CD4-positive, alpha-beta T cell treated with Interleukin-6 at 100 ng/mL for 8 hours (primary cell): Measurements from ENCODE around the gene METRNL.
"Not testable (repeated sequence)": the region's sequence is repeated elsewhere in the genome, so short reads cannot be mapped to it uniquely, and the experiment has no call there.

Experiments
- DNase-seq: peaks from one replicate; pipeline ENCODE4 v3.0.0-alpha.2; 2020; ENCODE audit warnings: mixed read lengths, low spot score

Gene METRNL

DNA sequence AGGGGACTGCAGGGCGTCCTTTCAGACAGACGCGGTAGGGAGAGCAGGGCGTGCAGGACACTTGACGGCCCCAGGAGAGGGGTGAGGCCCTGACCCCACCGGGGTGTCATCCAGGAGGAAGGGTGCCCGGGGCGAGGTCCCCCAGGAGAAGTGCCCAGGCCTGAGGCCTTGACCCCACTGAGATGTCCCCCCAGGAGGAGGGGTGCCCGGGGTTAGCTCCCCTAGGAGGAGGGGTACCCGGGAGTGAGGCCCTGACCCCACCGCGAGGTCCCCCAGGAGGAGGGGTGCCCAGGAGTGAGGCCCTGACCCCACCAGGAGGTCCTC is 27.2 kb upstream of the METRNL start:
- DNase-seq = no peak

DNA sequence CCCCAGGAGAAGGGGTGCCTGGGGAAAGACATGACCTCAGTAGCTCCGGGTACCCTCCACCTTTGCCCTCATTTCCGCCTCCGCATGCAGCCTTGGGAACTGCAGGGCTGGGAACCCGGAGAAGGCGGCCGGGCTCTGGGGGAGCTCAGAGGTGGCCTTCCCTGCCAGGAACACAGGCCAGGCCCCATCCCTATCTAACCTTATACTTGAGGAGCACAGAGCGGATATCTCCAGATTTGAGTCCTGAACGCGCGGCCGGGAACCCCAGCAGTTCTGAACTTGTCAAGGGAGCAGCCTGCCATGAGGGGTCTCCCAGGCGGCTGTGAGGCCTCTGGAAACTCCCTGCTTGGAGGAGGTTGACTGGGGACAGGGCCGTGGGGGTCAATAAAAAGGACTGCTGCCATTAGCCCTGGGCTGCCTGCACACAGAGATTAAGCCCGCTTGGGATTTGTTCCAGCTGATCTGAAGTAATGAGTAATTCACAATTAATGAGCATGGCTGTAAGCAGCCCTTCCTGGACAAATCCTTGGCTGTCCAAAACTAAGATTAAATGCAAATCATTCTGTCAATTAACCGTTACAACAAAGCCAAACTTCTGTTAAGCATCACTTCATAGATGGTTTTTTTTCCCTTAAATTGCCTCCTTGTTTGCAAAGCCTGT is 26.3 kb upstream of the METRNL start:
- DNase-seq = no peak

- DNase-seq = no peak
Measured at GRCh38 chr17:83053739-83054451, 25.5 kb upstream of the METRNL start.

DNA sequence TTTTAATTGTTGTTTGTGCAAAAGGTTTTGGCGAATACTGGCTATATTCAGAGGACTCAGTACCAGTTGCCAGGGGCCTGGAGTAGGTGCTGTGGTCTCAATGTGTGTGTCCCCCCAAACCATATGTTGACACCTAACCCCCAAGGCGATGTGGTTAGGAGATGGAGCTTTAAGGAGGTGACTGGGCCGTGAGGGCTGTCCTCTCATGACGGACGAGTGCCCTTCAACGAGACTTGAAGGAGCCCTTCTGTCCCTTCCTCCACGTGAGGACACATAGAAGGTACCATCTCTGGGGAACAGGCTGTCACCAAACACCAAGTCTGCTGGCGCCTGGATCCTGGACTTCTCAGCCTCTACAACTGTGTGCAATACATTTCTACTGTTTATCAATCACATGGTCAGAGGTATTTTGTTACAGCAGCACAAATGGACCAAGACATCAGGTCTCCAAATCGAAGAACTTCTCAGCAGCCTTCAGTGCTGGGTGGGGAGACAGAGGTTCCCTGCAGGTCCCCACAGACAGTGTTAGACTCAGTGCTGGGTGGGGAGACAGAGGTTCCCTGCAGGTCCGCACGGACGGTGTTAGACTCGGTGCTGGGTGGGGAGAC is 24.8 kb upstream of the METRNL start:
- DNase-seq = no peak

- not testable (repeated sequence) for DNase-seq
Measured at GRCh38 chr17:83055176-83055575, 24.2 kb upstream of the METRNL start.

DNA sequence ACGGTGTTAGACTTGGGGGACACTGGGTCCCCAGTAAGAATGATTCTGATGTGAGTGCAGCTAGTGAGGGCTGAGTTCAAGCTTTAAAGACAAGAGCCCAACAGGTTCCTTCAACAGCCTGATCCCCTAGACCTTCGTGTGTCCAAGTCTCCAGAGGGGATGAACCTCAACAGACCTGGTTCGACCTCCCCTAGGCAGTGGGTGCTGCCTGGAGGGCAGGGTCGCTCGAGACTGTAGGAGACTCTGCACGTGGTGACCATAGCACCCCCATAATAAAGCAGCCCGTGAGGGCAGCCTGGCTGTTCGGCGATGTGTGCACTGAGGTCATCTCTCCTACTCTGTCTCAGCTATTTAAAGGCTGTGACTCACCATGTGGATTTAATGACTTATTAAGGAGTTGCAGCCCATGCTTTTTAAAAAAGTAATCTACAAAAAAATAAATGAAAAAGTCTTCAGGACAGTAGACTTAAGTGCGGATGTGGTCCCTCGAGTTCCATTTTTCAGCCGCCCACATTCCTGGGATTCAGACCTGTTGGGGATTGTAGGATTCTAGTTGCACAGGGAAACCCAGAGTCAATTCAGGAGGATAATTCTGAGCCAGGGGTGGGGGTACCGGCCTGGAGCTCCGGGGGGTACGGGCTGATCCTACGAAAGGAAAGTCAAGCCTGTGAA is 23.4 kb upstream of the METRNL start:
- DNase-seq = no peak

DNA sequence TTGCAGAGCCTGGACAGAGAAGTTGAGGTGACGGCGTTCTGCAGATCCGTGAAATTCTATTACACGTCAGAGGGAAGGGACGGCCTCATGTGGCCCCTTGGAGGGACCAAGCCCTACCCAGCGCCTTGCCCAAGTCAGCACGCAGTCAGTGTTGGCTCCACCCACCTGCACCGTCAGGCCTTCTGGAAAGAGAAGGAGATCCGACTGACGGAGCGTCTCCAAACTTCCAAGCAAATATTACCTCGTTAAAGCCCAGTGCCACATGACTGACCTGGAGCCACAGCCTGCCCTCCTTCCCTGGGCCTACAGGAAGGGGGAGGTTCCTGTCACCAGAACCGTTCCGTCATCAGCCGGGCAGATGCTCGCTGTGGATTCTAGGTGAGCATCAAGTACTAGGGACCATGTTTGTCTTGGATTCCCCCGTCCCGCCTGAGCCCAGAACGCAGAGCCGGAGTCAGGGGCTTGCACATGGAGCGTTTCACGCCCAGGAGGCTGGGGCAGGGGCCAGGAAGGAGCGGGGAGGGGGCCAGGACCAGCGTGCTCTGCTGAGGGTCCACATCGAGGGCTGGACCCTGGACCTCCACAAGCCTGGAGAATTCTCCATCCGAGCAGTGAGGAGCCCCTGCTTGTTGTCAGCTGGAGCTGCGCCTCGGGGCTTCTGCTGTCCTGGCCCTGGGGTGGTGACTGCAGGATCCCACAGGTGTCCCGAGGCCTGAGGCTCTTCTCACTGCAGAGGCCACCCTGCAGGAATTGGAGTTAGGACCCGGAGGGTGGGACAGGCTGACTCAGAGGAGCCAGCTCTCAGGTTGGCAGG is 22.6 kb upstream of the METRNL start:
- DNase-seq = no peak

DNA sequence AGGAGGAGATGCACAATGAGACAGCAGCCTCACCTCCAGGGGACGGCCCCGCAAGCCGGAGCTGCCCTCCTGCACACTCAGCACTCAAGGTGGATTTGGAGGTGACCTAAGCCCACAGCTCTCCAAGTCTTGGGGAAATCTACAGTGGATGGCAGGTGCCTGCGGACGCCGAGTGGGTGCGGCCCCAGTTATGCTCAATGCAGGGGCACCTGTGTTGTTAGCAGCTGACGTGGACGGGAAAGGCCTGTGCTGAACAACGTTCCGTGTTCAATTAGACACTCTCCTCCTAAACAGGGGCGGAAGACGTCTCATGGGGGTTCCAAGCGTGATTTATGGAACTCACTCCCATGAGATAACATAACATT is 22.0 kb upstream of the METRNL start:
- DNase-seq = no peak

DNA sequence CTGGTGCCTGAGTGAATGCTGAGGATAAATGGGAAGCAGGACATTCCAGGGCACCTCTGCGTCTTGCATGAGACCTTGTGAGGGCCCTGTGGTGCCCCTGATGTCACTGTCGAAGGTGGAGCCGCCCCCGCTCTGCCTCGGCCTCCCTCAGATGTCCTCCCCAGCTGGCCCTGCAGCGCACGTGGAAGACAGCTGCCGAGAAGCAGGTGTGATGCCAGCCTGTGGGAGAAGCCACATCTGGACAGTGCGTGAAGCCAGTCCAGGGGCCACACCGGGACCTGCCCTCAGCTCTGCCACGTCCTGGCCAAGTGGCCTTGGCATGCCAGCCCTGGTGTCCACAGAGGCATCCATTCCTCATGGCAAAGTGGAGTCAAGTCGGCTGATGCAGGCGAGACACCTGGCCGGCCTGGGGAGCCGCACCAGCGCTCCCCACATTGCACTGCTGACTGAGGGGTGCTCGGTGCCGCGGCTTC is 21.6 kb upstream of the METRNL start:
- no peak for DNase-seq

GRCh38 chr17:83058266-83058798 is 21.1 kb upstream of the METRNL start:
- no peak for DNase-seq

- DNase-seq = no peak
Measured at GRCh38 chr17:83061586-83061985, 17.8 kb upstream of the METRNL start.

GRCh38 chr17:83062011-83062817 is 17.2 kb upstream of the METRNL start:
- no peak for DNase-seq

GRCh38 chr17:83062818-83063671 is 16.4 kb upstream of the METRNL start:
- DNase-seq = no peak

- DNase-seq = no peak
Measured at GRCh38 chr17:83064021-83064731, 15.2 kb upstream of the METRNL start.

GRCh38 chr17:83064732-83065659 is 14.4 kb upstream of the METRNL start:
- DNase-seq = no peak

- no peak for DNase-seq
Measured at GRCh38 chr17:83065660-83066542, 13.5 kb upstream of the METRNL start.

DNA sequence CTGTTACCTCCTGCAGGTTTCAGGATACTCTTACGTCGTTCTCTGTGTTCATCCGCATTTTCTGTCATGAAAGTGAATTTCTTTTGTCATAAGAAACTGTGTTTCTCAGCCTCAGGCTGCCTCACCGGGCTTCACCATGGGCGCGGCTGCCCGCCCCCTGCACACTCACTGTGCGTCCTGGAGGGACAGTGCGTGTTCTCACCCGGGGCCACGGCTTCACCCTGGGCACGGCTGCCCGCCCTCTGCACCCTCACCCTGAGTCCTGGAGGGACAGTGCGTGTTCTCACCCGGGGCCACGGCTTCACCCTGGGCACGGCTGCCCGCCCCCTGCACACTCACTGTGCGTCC is 12.9 kb upstream of the METRNL start:
- DNase-seq = not testable (repeated sequence)
